ENCODE measurements around the gene PDXP. TPM values are rescaled to one million over a fixed set of nuclear protein-coding genes. Genes with fewer than 3 reads are reported as not detected.

Gene PDXP
- total and polyA plus RNA-seq, 2 donors (not counting 3 experiments of a cell fraction or from before 2014, with no cell fraction given) = 18.0 to 20.0 TPM

GRCh38 chr22:37647317-37647716 is 11.2 kb upstream of the PDXP start:
- Histone ChIP-seq H2AFZ (ENCODE audit: low read depth, low read length) (no peak overlapping the region), H3K27ac (ENCODE audit: insufficient read depth, low read depth, low read length) (no peak overlapping the region), H3K9me3 (replicated peaks; ENCODE audit: control insufficient read depth, insufficient read depth, low read length) (no peaks in the 10 kb centered on the region), H3K27me3 (ENCODE audit: control insufficient read depth in 2 of 2, insufficient read depth in 2 of 2, low read length in 2 of 2) (no peaks in the 10 kb centered on the region), H4K20me1 (replicated peaks; ENCODE audit: control insufficient read depth, extremely low read depth, insufficient read depth, low read length) (no peaks in the 10 kb centered on the region), H3K79me2 (ENCODE audit: control insufficient read depth, insufficient read depth, low read length) (no peaks in the 10 kb centered on the region), H3K4me1 (ENCODE audit: control insufficient read depth, extremely low read depth, insufficient read depth, low read length) (no peaks in the 10 kb centered on the region), H3K9me1 (replicated peaks; ENCODE audit: control insufficient read depth, extremely low read depth, insufficient read depth, low read length) (no peaks in the 10 kb centered on the region), H3K4me2 (ENCODE audit: insufficient read depth, low read length) (no peak overlapping the region), H3K9ac (replicated peaks; ENCODE audit: extremely low read depth, insufficient read depth, low read length) (no peak overlapping the region), H3K4me3 (replicated peaks in 1 of 3; ENCODE audit: insufficient read depth in 1 of 3, low read depth in 1 of 3, low read length in 3 of 3) (no peak overlapping the region), H3K36me3 (ENCODE audit: control insufficient read depth in 2 of 2, extremely low read depth in 1 of 2, insufficient read depth in 2 of 2, low read length in 2 of 2) (no peaks in the 10 kb centered on the region)
- no TSS peak for BruUV-seq (replicated peaks)
- FAIRE-seq (no peak), DNase-seq (ENCODE audit: low read depth, low spot score) (no peak)
- CTCF ChIA-PET = interaction anchor here (1.9 kb wide), 1 partner anchor 34 kb away, joined by 6 read pairs; no protein-coding TSS in a partner anchor
- no peak for TF ChIP-seq MYC (IDR thresholded peaks at IDR 0.05; ENCODE audit: low read depth, low read length)
- TF ChIP-seq JUN (IDR thresholded peaks at IDR 0.05; ENCODE audit: borderline replicate concordance, insufficient read depth, insufficient read length, low read depth) = no peak
- no peak for TF ChIP-seq CTCF (IDR thresholded peaks at IDR 0.05; ENCODE audit: extremely low read depth in 1 of 2, insufficient read depth in 1 of 2, low read depth in 1 of 2, low read length in 2 of 2)
- TF ChIP-seq POLR2A (IDR thresholded peaks at IDR 0.05; ENCODE audit: low read depth, low read length) = no peak
- no peak for TF ChIP-seq EZH2 (IDR thresholded peaks at IDR 0.05; ENCODE audit: borderline replicate concordance, low read depth, low read length, severe bottlenecking)
- dilution Hi-C loops (cut with MboI; ENCODE audit: extremely low pct_ligation_motif_present, low sequenced_read_pairs) (no loop called here), intact Hi-C loops (cut with micrococcal nuclease) (no loop called here)
- POLR2A ChIA-PET = no interaction called here

DNA sequence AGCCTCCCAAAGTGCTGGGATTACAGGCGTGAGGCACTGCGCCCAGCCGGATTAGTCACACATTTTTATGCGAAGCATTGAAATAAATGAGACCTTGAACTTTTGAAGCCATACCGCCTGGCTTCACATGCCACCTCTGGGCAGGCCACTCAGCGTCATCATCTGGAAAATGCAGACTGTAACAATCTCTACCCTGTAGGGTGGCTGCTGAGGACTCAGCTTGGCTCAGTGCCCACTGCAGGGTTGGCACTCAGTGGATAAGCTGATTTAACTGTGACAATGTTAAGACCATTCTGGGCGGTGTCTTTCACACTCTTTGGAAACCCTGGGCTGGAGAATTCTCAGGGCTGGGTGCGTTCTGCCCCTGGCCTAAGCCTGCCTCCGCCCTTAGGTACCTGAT is 10.6 kb upstream of the PDXP start:
- TF ChIP-seq JUN (IDR thresholded peaks at IDR 0.05; ENCODE audit: borderline replicate concordance, insufficient read depth, insufficient read length, low read depth) (no peak), MYC (IDR thresholded peaks at IDR 0.05; ENCODE audit: low read depth, low read length) (no peak), GATA2 (IDR thresholded peaks at IDR 0.05; ENCODE audit: insufficient read depth, insufficient read length, low read depth, low read length) (no peak), POLR2A (IDR thresholded peaks at IDR 0.05; ENCODE audit: low read depth, low read length) (no peak), FOS (IDR thresholded peaks at IDR 0.05; ENCODE audit: borderline replicate concordance, insufficient read depth, low read length) (no peak), POLR2AphosphoS5 (IDR thresholded peaks at IDR 0.05; ENCODE audit: insufficient read depth, low read depth, low read length) (no peak), CTCF (IDR thresholded peaks at IDR 0.05; ENCODE audit: extremely low read depth in 1 of 2, insufficient read depth in 1 of 2, low read depth in 1 of 2, low read length in 2 of 2) (no peak)
- no peak overlapping the region for H3K4me3 ChIP-seq (replicated peaks in 1 of 3; ENCODE audit: insufficient read depth in 1 of 3, low read depth in 1 of 3, low read length in 3 of 3)
- H3K4me1 ChIP-seq (ENCODE audit: control insufficient read depth, extremely low read depth, insufficient read depth, low read length) = no peaks in the 10 kb centered on the region
- H3K36me3 ChIP-seq (ENCODE audit: control insufficient read depth in 2 of 2, extremely low read depth in 1 of 2, insufficient read depth in 2 of 2, low read length in 2 of 2) = no peaks in the 10 kb centered on the region
- dilution Hi-C loops (cut with MboI; ENCODE audit: extremely low pct_ligation_motif_present, low sequenced_read_pairs) (no loop called here), intact Hi-C loops (cut with micrococcal nuclease) (no loop called here)
- no TSS peak for BruUV-seq (replicated peaks)
- no peaks in the 10 kb centered on the region for H3K27me3 ChIP-seq (ENCODE audit: control insufficient read depth in 2 of 2, insufficient read depth in 2 of 2, low read length in 2 of 2)
- DNase-seq (ENCODE audit: low read depth, low spot score) = no peak
- no peak overlapping the region for H3K27ac ChIP-seq (ENCODE audit: insufficient read depth, low read depth, low read length)
- no peaks in the 10 kb centered on the region for H3K9me3 ChIP-seq (replicated peaks; ENCODE audit: control insufficient read depth, insufficient read depth, low read length)
- FAIRE-seq = no peak
- H4K20me1 ChIP-seq (replicated peaks; ENCODE audit: control insufficient read depth, extremely low read depth, insufficient read depth, low read length) = no peaks in the 10 kb centered on the region
- no peak overlapping the region for H3K9ac ChIP-seq (replicated peaks; ENCODE audit: extremely low read depth, insufficient read depth, low read length)
- H3K4me2 ChIP-seq (ENCODE audit: insufficient read depth, low read length) = no peak overlapping the region
- no peaks in the 10 kb centered on the region for H3K79me2 ChIP-seq (ENCODE audit: control insufficient read depth, insufficient read depth, low read length)
- POLR2A ChIA-PET = no interaction called here
- no peaks in the 10 kb centered on the region for H3K9me1 ChIP-seq (replicated peaks; ENCODE audit: control insufficient read depth, extremely low read depth, insufficient read depth, low read length)
- CTCF ChIA-PET = interaction anchor here (1.9 kb wide), 1 partner anchor 34 kb away, joined by 6 read pairs; no protein-coding TSS in a partner anchor
- H2AFZ ChIP-seq (ENCODE audit: low read depth, low read length) = no peak overlapping the region

Measured in endothelial cell of umbilical vein (primary cell).